NCI-H510A (cell line): ENCODE data around the gene MKNK1.
A peak's percentile ranks its signal among the peaks of the same experiment; 100 is the strongest.
"Not testable (repeated sequence)": the region's sequence is repeated elsewhere in the genome, so short reads cannot be mapped to it uniquely, and the experiment has no call there.

Source experiments
- DNase-seq: peaks from one replicate; lab custom pipeline; 2025; lab: John Stamatoyannopoulos, UW

Gene MKNK1

GRCh38 chr1:46603858-46604549 lies at the start of gene MKNK1:
Gene MKNK1 (minus strand): TSS chr1:46604268. CDS start chr1:46583327, 20,941 bp downstream.
- peak; percentile 88 for DNase-seq

GRCh38 chr1:46653405-46653958 lies 49.4 kb upstream of the MKNK1 start:
- no peak for DNase-seq

- DNase-seq: no peak
Observed at GRCh38 chr1:46652321-46653100, 48.4 kb upstream of the MKNK1 start.

GRCh38 chr1:46651152-46651551 lies 47.1 kb upstream of the MKNK1 start:
- not testable (repeated sequence) for DNase-seq

GRCh38 chr1:46650491-46650890 lies 46.4 kb upstream of the MKNK1 start:
- no peak for DNase-seq

- no peak for DNase-seq
Observed at GRCh38 chr1:46649764-46650163, 45.7 kb upstream of the MKNK1 start.

DNA sequence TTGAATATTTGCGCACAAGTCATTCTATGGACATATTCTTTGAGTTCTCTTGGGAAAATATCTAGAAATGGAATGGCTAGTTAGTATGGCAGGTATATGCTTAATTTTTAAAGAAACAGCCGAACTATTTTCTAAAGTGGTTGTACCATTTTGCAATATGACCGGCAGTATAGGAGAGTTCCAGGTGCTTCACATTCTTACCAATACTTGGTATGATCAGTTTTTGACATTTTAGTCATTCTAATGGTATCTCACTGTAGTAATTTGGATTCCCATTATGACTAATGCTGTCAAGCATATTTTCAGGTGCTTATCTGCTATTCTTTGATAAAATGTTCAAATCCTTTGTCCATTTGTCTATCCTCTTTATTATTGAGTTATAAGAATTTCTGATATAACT lies 43.5 kb upstream of the MKNK1 start:
- DNase-seq: no peak

DNA sequence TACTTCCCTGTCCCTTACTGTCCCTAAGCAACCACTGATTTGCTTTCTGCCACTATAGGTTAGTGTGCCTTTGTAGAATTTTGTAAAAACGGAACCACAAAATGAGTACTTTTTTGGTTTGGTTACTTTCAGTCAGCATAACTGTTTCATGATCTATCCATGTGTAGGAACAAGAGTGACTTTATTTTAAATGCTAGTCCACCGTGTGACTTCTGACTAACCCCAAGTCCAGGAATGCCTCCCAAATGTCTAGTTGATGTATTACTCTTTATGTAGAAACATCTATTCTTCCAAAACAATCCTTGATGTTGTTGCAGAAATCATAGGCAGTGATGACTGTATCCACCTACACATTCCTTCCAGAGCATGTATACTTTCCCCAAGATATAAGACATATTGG lies 42.8 kb upstream of the MKNK1 start:
- DNase-seq: no peak

DNA sequence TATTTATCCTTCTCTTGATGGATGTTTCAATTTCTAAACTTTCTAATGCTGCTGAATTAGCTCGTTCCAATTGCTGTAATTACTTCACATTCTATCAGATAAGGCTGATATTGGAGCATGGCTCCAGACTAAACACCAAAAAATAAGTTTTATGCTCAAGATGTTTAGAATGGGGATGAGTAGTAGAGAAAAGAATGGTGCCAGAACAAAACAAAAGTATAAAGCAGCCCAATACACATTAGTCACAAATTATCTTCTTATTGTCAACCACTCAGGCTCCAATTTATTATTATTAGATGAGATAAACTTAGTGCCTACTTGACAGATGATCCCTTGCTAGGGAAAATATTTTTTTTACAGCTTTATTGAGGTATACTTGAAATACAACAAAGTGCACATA lies 42.3 kb upstream of the MKNK1 start:
- DNase-seq: no peak

DNA sequence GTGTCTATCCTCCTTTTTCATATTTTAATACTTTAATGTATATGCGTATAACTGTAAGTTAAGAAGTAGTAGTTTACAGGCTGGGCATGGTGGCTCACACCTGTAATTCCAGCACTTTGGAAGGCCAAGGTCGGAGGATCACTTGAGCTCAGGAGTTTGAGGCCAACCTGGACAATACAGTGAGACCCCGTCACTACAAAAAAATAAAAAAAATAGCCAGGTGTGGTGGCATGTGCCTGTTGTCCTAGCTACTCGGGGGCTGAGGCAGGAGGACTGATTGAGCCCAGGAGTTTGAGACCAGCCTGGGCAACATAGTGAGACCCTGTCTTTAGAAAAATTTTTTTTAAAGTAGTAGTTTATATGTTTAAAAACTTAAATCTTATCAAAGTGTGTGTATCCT lies 41.7 kb upstream of the MKNK1 start:
- DNase-seq: no peak

DNA sequence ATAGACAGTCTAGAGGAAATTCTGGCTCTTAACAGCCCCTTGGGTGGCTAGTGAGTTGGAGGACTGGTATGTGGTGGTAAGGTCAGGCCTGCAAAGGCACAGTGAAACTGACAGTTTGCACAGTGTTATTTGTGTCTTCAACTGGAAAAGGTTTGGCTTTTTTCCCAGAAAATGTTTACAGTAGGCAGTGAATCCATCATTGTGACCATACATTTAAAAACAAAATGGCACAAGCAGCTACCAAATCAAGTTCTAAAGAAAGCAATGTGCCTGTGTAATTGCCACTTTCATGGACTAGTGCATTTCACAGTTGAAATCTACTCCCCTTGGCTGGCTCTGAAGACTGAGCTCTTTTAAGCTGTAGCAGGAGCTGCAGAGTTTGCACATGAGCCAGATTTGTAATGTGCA lies 39.3 kb upstream of the MKNK1 start:
- DNase-seq: no peak

DNA sequence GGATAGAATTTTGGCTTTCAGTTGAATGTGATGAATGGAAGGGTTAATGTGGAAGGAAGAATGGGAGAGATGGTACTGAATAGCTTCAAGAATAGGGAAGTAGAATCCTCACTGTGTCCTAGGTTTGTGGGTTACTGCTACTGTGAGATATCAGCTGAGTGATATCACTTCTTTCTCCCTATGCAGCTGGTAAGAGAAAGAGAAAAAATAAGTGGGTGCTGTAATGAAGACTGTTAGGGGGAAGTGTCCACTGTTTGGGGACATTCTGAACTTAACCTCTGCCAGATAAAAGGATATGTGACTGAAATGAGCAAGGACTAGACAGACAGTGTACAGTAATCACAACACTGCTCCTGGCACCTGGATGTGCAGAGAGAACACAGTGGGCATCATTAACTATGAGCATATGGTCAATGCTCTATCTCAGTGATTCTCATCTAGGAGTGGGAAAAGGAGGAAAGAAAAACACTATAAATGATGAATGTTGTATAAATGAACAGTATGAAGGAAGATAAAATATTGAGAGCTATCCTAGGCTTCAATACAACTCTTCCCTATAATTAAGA lies 38.1 kb upstream of the MKNK1 start:
- DNase-seq: no peak

GRCh38 chr1:46639547-46639946 lies 35.5 kb upstream of the MKNK1 start:
- DNase-seq: no peak

DNA sequence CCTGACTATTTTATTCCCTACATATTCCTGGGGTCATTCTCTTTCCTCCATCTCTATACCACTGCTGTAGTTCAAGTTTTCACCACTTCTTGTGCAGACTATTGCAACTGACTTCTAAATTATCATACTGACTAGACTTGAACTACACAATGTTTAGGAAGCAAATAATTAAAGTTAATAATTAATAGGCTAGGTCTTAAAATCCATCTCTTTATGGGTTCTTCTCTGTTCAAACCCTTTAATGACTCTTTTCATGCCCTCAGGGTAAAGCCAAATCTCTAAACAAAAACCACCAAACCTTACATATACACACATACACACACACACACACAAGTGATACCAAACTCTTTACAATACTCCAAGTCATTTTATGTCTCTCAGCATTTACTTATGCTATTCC lies 34.9 kb upstream of the MKNK1 start:
- DNase-seq: no peak

- DNase-seq: no peak
Observed at GRCh38 chr1:46637444-46638083, 33.5 kb upstream of the MKNK1 start.

GRCh38 chr1:46635205-46635604 lies 31.1 kb upstream of the MKNK1 start:
- DNase-seq: no peak

- DNase-seq: no peak
Observed at GRCh38 chr1:46630719-46631118, 26.7 kb upstream of the MKNK1 start.

GRCh38 chr1:46623743-46624644 lies 19.9 kb upstream of the MKNK1 start:
- no peak for DNase-seq

DNA sequence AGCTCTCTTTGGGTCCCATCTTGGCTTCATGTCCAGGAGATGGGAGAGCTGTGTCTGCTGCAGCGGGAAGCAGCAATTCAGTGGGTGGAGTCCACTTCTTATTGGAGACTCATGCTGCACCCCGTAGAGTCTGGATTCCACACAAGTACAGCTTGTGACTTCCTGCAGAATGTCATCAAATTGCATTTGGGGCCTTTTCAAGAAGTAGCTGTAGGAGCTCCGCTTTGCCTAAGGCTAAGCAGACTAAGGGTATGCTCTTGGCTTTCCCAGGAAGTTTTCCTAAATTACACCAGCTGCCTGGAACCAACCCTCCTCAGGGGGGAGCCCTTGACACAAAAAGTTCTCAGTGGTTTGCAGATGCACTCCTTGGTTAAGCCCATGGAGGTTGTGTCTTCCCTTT lies 18.3 kb upstream of the MKNK1 start:
- DNase-seq: no peak

- DNase-seq: no peak
Observed at GRCh38 chr1:46621930-46622329, 17.9 kb upstream of the MKNK1 start.

- DNase-seq: no peak
Observed at GRCh38 chr1:46619656-46620258, 15.7 kb upstream of the MKNK1 start.
